Progenitor cell of endocrine pancreas (in vitro differentiated cells): ENCODE measurements around the gene IRGQ. TPM values are rescaled to one million over a fixed set of nuclear protein-coding genes. Genes with fewer than 3 reads are reported as not detected.
"Not testable (repeated sequence)": the region's sequence is repeated elsewhere in the genome, so short reads cannot be mapped to it uniquely, and the experiment has no call there.

Experiments
- DNase-seq: peaks from one replicate; pipeline ENCODE4 v3.0.0; 2021; ENCODE audit warnings: low spot score; ENCODE audit not compliant: unreplicated experiment
- H3K27ac Mint-ChIP-seq: 2 replicates; pipeline ENCODE4 v1.8.0; 2021; ENCODE audit warnings: mild to moderate bottlenecking, moderate library complexity, mixed read lengths
- H3K27me3 Mint-ChIP-seq: 2 replicates; pipeline ENCODE4 v1.8.0; 2021; ENCODE audit warnings: mixed read lengths
- H3K36me3 Mint-ChIP-seq: 2 replicates; pipeline ENCODE4 v1.8.0; 2022; ENCODE audit warnings: mixed read lengths; ENCODE audit not compliant: insufficient read depth
- H3K4me1 Mint-ChIP-seq: 2 replicates; pipeline ENCODE4 v1.8.0; 2021; ENCODE audit warnings: low read depth, mixed read lengths
- H3K4me3 Mint-ChIP-seq: 2 replicates; pipeline ENCODE4 v1.8.0; 2021; ENCODE audit warnings: low read depth, mild to moderate bottlenecking, moderate library complexity, mixed read lengths
- H3K9me3 Mint-ChIP-seq: 2 replicates; pipeline ENCODE4 v1.8.0; 2021; ENCODE audit warnings: low read depth, mixed read lengths
- CTCF ChIP-seq: fragments of 200-600 bp; sonication (generic); IDR thresholded peaks from one replicate; pipeline ENCODE4 v1.5.0; 2021; ENCODE audit warnings: antibody characterized with exemption, mild to moderate bottlenecking; ENCODE audit not compliant: unreplicated experiment
- total RNA-seq: library from RNA; stranded (reverse); gene quantifications from 2 replicates; pipeline ENCODE4 v1.2.1, GENCODE V29; 2021

IRGQ gene
- total RNA-seq, 1 donor from 2014 or later: 63.6 TPM

DNA sequence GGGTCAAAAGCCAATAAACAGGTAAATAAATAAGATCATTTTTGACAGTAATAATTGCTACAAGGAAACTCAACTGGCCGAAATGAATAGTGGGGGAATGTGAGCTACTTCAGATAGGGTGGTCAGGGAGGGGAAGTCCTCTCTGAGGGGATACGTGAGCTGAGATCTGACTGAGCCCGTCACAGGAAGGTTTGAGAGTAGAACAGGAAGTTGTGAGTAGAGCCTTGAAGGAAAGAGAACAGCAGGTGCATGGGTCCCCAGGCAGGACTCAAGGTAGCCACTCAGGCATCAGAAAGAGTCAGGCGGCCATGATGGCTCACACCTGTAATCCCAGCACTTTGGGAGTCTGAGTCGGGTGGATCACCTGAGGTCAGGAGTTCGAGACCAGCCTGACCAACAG lies 6.3 kb downstream of the IRGQ start:
- TF ChIP-seq CTCF: no peak
- Mint-ChIP-seq H3K9me3 (no peaks in the 10 kb centered on the region), H3K36me3 (peaks cover 25% of the 10 kb centered on the region), H3K27ac (peak overlapping the region; percentile 2), H3K27me3 (no peaks in the 10 kb centered on the region), H3K4me3 (no peak overlapping the region), H3K4me1 (peaks cover 9% of the 10 kb centered on the region)
- DNase-seq: no peak

DNA sequence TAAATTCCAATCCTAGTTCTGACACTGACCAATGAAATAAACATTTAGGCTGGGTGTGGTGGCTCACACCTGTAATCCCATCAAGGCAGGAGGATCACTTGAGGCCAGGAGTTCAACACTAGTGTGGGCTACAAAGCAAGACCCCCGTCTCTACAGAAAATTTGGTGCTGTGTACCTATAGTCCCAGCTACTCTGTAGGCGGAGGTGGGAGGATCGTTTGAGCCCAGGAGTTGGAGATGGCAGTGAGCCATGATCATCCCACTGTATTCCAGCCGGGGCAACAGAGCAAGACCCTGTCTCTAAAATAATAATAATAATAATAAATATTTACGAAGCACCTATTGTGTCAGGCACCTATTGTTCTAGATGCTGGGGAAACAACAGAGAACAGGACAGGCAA lies 6.7 kb downstream of the IRGQ start:
- no peaks in the 10 kb centered on the region for H3K27me3 Mint-ChIP-seq
- no peak for DNase-seq
- no peak overlapping the region for H3K27ac Mint-ChIP-seq
- peaks cover 25% of the 10 kb centered on the region for H3K36me3 Mint-ChIP-seq
- TF ChIP-seq CTCF: no peak
- no peak overlapping the region for H3K4me3 Mint-ChIP-seq
- no peaks in the 10 kb centered on the region for H3K9me3 Mint-ChIP-seq
- H3K4me1 Mint-ChIP-seq: peaks cover 9% of the 10 kb centered on the region

- H3K4me1 Mint-ChIP-seq, H3K4me3 Mint-ChIP-seq, H3K9me3 Mint-ChIP-seq, H3K27me3 Mint-ChIP-seq, DNase-seq, H3K27ac Mint-ChIP-seq: not testable (repeated sequence)
- peaks cover 16% of the 10 kb centered on the region for H3K36me3 Mint-ChIP-seq
Measured at GRCh38 chr19:43587029-43587428, 8.9 kb downstream of the IRGQ start.

- Mint-ChIP-seq H3K27ac (no peak overlapping the region), H3K9me3 (no peaks in the 10 kb centered on the region), H3K4me3 (no peak overlapping the region), H3K4me1 (peaks cover 6% of the 10 kb centered on the region), H3K27me3 (no peaks in the 10 kb centered on the region), H3K36me3 (peaks cover 16% of the 10 kb centered on the region)
- DNase-seq: no peak
- no peak for TF ChIP-seq CTCF
Measured at GRCh38 chr19:43586346-43586745, 9.6 kb downstream of the IRGQ start.

DNA sequence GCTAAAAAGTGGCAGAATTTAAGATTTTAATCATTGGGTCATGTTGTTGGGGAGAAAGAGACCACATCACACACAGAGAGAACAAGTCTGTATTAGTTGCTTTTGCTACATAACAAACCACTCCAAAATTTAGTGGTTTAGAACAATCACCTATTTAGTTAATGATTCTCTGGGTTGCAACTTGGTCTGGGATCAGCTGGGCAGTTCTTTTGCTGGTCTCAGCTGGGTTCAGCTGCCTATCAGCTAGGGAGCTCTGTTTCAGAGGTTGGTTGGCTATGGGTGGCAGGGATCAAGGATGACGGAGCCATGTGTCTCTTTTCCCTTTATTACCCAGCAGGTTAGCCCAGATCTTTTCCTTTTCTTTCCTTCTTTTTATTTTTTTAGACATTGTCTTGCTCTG lies 11.4 kb downstream of the IRGQ start:
- H3K4me1 Mint-ChIP-seq: peaks cover 12% of the 10 kb centered on the region
- no peak for TF ChIP-seq CTCF
- no peaks in the 10 kb centered on the region for H3K27me3 Mint-ChIP-seq
- peak overlapping the region; percentile 38 for H3K27ac Mint-ChIP-seq
- no peak overlapping the region for H3K4me3 Mint-ChIP-seq
- DNase-seq: no peak
- H3K36me3 Mint-ChIP-seq: peaks cover 10% of the 10 kb centered on the region
- no peaks in the 10 kb centered on the region for H3K9me3 Mint-ChIP-seq

GRCh38 chr19:43582495-43582894 lies 13.4 kb downstream of the IRGQ start:
- TF ChIP-seq CTCF: no peak
- no peak overlapping the region for H3K4me3 Mint-ChIP-seq
- no peaks in the 10 kb centered on the region for H3K9me3 Mint-ChIP-seq
- H3K27ac Mint-ChIP-seq: no peak overlapping the region
- H3K27me3 Mint-ChIP-seq: no peaks in the 10 kb centered on the region
- DNase-seq: no peak
- H3K36me3 Mint-ChIP-seq: peaks cover 8% of the 10 kb centered on the region
- H3K4me1 Mint-ChIP-seq: peaks cover 16% of the 10 kb centered on the region
